HUES64 (cell line): ENCODE data around the gene FBXL17.

Experiments
- H3K27ac ChIP-seq: 2 replicates; pipeline ENCODE4 v1.7.0; 2013; ENCODE audit warnings: low read depth, low read length, inconsistent platforms
- H3K27me3 ChIP-seq: 2 replicates; pipeline ENCODE4 v1.6.1; 2013; ENCODE audit warnings: mild to moderate bottlenecking, low read length; ENCODE audit not compliant: insufficient read depth
- H3K36me3 ChIP-seq: 2 replicates; pipeline ENCODE4 v1.6.1; 2013; ENCODE audit warnings: mild to moderate bottlenecking, low read length; ENCODE audit not compliant: insufficient read depth
- H3K4me1 ChIP-seq: 2 replicates; pipeline ENCODE4 v1.6.1; 2013; ENCODE audit warnings: mild to moderate bottlenecking, low read length, moderate library complexity; ENCODE audit not compliant: insufficient read depth
- H3K4me3 ChIP-seq: 2 replicates; pipeline ENCODE4 v1.5.1; 2013; ENCODE audit warnings: mild to moderate bottlenecking, low read length, moderate library complexity
- H3K9ac ChIP-seq: 2 replicates; pipeline ENCODE4 v1.6.1; 2013; ENCODE audit warnings: mild to moderate bottlenecking, low read depth, low read length
- H3K9me3 ChIP-seq: 2 replicates; pipeline ENCODE4 v1.6.1; 2013; ENCODE audit warnings: low read depth, low read length; ENCODE audit not compliant: insufficient read depth
- WGBS: fragments of 150-250, 120-280 bp; methylation state at CpG from one replicate; pipeline ENCODE4 v1.1.7; 2013; ENCODE audit warnings: missing lambda C conversion rate; 5-methylcytosine and 5-hydroxymethylcytosine counted together

FBXL17 gene

GRCh38 chr5:108372369-108372768 lies 9.5 kb downstream of the FBXL17 start:
- no peak overlapping the region for H3K9ac ChIP-seq
- H3K4me3 ChIP-seq: no peak overlapping the region
- H3K27me3 ChIP-seq: no peaks in the 10 kb centered on the region
- 95% methylated on average over 2 of the region's 2 CpGs for WGBS
- no peaks in the 10 kb centered on the region for H3K4me1 ChIP-seq
- H3K36me3 ChIP-seq: no peaks in the 10 kb centered on the region
- no peak overlapping the region for H3K27ac ChIP-seq
- peaks cover 29% of the 10 kb centered on the region for H3K9me3 ChIP-seq

- no peaks in the 10 kb centered on the region for H3K36me3 ChIP-seq
- no peaks in the 10 kb centered on the region for H3K4me1 ChIP-seq
- H3K27me3 ChIP-seq: no peaks in the 10 kb centered on the region
- no peak overlapping the region for H3K27ac ChIP-seq
- peaks cover 29% of the 10 kb centered on the region for H3K9me3 ChIP-seq
- no peak overlapping the region for H3K4me3 ChIP-seq
- no peak overlapping the region for H3K9ac ChIP-seq
- WGBS: 94% methylated on average over 1 of the region's 2 CpGs
These were observed 10.6 kb downstream of the FBXL17 start for GRCh38 chr5:108371263-108371662.

- no peak overlapping the region for H3K9ac ChIP-seq
- H3K4me1 ChIP-seq: no peaks in the 10 kb centered on the region
- H3K27me3 ChIP-seq: no peaks in the 10 kb centered on the region
- over 99% methylated on average over 4 of the region's 4 CpGs for WGBS
- no peak overlapping the region for H3K4me3 ChIP-seq
- H3K36me3 ChIP-seq: 0 out of 2 replicates have a peak, but pooled peaks cover 5% of the 10 kb centered on the region
- H3K9me3 ChIP-seq: peaks cover 17% of the 10 kb centered on the region
- no peak overlapping the region for H3K27ac ChIP-seq
These were observed 12.7 kb downstream of the FBXL17 start for GRCh38 chr5:108369167-108369566.

DNA sequence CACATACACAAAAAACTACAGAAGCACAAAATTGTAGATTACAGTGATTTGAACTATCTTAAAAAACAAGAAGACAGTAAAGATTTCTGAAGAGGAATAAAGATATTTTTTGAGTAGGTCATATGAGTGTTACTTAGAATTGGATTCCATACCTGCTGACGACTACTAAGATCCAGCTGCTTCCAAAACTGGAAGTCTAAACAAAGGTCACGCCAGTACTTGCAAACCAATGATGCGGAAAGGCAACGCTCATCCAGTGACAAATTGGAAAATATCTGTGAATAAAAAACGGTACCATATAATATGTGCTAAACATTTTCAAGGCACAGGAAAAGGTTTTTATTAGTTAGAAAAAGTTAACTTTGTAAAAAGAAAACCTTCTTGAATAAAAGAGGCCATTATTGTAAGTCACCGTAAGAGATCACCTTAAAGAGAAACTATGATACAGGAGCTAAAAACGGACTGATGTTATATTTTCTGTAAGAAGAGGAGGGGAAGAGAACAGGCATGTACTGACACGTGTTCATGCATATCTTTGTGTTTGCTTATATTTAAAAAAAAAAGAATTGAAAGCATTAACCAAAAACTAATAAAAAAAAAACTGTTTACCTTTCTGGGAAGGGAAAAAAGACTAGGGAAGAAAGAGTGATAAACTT lies 14.1 kb downstream of the FBXL17 start:
- Histone ChIP-seq H3K9me3 (peaks cover 7% of the 10 kb centered on the region; the same call in 1 of the 2 replicates), H3K4me3 (no peak overlapping the region), H3K4me1 (no peaks in the 10 kb centered on the region), H3K36me3 (0 out of 2 replicates have a peak, but pooled peaks cover 5% of the 10 kb centered on the region), H3K27me3 (no peaks in the 10 kb centered on the region), H3K27ac (no peak overlapping the region), H3K9ac (no peak overlapping the region)
- 96% methylated on average over 6 of the region's 8 CpGs for WGBS

GRCh38 chr5:108366500-108366899 lies 15.4 kb downstream of the FBXL17 start:
- Histone ChIP-seq H3K27me3 (no peaks in the 10 kb centered on the region), H3K27ac (no peak overlapping the region), H3K4me3 (no peak overlapping the region), H3K9me3 (no peaks in the 10 kb centered on the region), H3K9ac (no peak overlapping the region), H3K4me1 (no peaks in the 10 kb centered on the region), H3K36me3 (0 out of 2 replicates have a peak, but pooled peaks cover 5% of the 10 kb centered on the region)
- no CpG with 5 or more reads among the region's 2 CpGs for WGBS

GRCh38 chr5:108361771-108362170 lies 20.1 kb downstream of the FBXL17 start:
- H3K27ac ChIP-seq: no peak overlapping the region
- no peaks in the 10 kb centered on the region for H3K9me3 ChIP-seq
- no peaks in the 10 kb centered on the region for H3K4me1 ChIP-seq
- WGBS: 89% methylated on average over 2 of the region's 2 CpGs
- H3K27me3 ChIP-seq: no peaks in the 10 kb centered on the region
- no peak overlapping the region for H3K4me3 ChIP-seq
- 0 out of 2 replicates have a peak, but pooled peaks cover 5% of the 10 kb centered on the region for H3K36me3 ChIP-seq
- H3K9ac ChIP-seq: no peak overlapping the region

DNA sequence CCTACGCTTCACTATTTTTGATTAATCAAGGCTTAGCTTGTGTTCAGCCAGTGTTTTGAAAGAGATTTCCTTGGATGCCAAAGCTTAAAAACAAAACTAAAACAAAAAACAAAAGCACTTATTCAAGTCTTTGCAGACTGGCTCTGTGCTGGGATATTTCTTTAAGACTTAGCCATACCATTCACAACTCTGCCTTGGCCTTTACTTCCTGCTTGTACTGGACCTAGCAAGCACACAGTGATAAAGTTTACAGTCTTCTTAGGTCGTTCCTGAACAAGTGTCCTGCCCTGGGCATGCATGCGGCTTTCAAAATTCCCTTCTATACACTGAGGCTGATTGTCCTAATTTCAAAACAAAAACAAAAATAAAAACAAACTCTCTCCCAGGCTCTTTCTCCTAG lies 20.7 kb downstream of the FBXL17 start:
- Histone ChIP-seq H3K27ac (no peak overlapping the region), H3K27me3 (no peaks in the 10 kb centered on the region), H3K9ac (no peak overlapping the region), H3K4me3 (no peak overlapping the region), H3K36me3 (0 out of 2 replicates have a peak, but pooled peaks cover 5% of the 10 kb centered on the region), H3K9me3 (no peaks in the 10 kb centered on the region), H3K4me1 (no peaks in the 10 kb centered on the region)
- 88% methylated on average over 2 of the region's 3 CpGs for WGBS

GRCh38 chr5:108360280-108360679 lies 21.6 kb downstream of the FBXL17 start:
- 97% methylated on average over 4 of the region's 4 CpGs for WGBS
- H3K27me3 ChIP-seq: no peaks in the 10 kb centered on the region
- no peaks in the 10 kb centered on the region for H3K9me3 ChIP-seq
- H3K9ac ChIP-seq: no peak overlapping the region
- 0 out of 2 replicates have a peak, but pooled peaks cover 5% of the 10 kb centered on the region for H3K36me3 ChIP-seq
- no peak overlapping the region for H3K4me3 ChIP-seq
- no peaks in the 10 kb centered on the region for H3K4me1 ChIP-seq
- no peak overlapping the region for H3K27ac ChIP-seq

- no peak overlapping the region for H3K27ac ChIP-seq
- no peaks in the 10 kb centered on the region for H3K27me3 ChIP-seq
- H3K9me3 ChIP-seq: no peaks in the 10 kb centered on the region
- no peak overlapping the region for H3K4me3 ChIP-seq
- no peak overlapping the region for H3K9ac ChIP-seq
- no peaks in the 10 kb centered on the region for H3K4me1 ChIP-seq
- WGBS: no CpG with 5 or more reads among the region's 1 CpG
- H3K36me3 ChIP-seq: no peaks in the 10 kb centered on the region
These were observed 25.6 kb downstream of the FBXL17 start for GRCh38 chr5:108356286-108356685.

DNA sequence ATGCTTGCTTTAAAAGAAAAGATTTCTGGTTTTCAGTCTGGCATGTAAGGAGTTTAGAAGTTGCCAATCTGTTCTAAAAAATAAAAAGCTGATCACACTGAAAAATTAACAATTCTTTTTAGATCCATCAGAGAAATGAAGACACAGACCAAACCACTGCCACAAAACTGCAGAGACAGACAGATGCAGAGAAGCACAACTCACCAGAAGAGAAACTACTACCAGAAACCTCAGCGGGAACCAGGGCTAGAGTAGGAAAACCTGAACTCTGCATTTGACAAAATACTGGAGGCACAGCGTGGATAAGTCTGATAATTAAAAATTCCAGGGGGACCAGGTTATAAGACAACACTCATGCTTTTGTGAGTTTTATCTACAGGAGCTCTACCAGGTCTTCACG lies 28.8 kb downstream of the FBXL17 start:
- Histone ChIP-seq H3K36me3 (no peaks in the 10 kb centered on the region), H3K4me3 (no peak overlapping the region), H3K4me1 (no peaks in the 10 kb centered on the region), H3K27ac (no peak overlapping the region), H3K9me3 (no peaks in the 10 kb centered on the region), H3K9ac (no peak overlapping the region), H3K27me3 (no peaks in the 10 kb centered on the region)
- 95% methylated on average over 3 of the region's 3 CpGs for WGBS

- no peak overlapping the region for H3K4me3 ChIP-seq
- no peaks in the 10 kb centered on the region for H3K27me3 ChIP-seq
- no peak overlapping the region for H3K9ac ChIP-seq
- H3K9me3 ChIP-seq: no peaks in the 10 kb centered on the region
- no peaks in the 10 kb centered on the region for H3K4me1 ChIP-seq
- H3K36me3 ChIP-seq: no peaks in the 10 kb centered on the region
- no CpG with 5 or more reads among the region's 2 CpGs for WGBS
- H3K27ac ChIP-seq: no peak overlapping the region
These were observed 36.2 kb downstream of the FBXL17 start for GRCh38 chr5:108345541-108346171.
